ACHN (cell line): ENCODE data around the gene MYBL2.

Experiments
- DNase-seq: peaks from one replicate; pipeline ENCODE4 v3.0.0-alpha.2; 2015
- in situ Hi-C: cut with HindIII; loops from 2 replicates; pipeline ENCODE4 v1.10.0; 2017; ENCODE audit warnings: low sequenced_read_pairs, low pct_ligation_motif_present, low pct_unique_long_range_greater_than_20kb

Gene MYBL2

GRCh38 chr20:43680981-43681380 lies 14.1 kb downstream of the MYBL2 start:
- in situ Hi-C loops, result no loop called here

GRCh38 chr20:43681468-43681942 lies 14.6 kb downstream of the MYBL2 start:
- no peak for DNase-seq
- in situ Hi-C loops, result no loop called here

More at GRCh38 chr20:43680981-43681380, 14.1 kb downstream of the MYBL2 start:
- DNase-seq, result no peak

GRCh38 chr20:43681991-43682410 lies 15.1 kb downstream of the MYBL2 start:
- in situ Hi-C loops, result no loop called here
- DNase-seq, result no peak

- DNase-seq, result no peak
- in situ Hi-C loops, result no loop called here
Observed at GRCh38 chr20:43682446-43682845, 15.5 kb downstream of the MYBL2 start.

GRCh38 chr20:43686820-43687219 lies 19.9 kb downstream of the MYBL2 start:
- in situ Hi-C loops, result no loop called here
- DNase-seq, result no peak

DNA sequence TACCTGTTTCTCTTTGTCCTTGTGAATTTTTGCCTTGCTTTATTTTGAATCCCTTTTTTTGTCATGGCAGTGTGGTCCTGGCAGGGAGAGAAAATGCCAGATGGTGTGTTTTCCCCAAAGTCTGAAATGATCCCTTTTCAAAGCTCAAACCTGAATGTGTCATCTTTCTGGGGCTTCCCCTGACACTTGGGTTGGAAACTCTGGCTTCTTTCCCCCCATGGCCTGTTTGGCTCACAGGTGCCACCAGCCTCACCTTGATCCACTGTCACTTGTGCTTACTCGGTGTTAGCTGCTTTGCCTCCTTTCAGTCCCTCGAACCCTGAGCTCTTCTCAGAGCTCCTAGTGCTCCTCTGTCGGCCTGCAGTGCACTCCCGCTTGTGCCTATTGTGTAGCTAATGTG lies 22.3 kb downstream of the MYBL2 start:
- in situ Hi-C loops, result no loop called here
- no peak for DNase-seq

GRCh38 chr20:43690943-43691598 lies 24.2 kb downstream of the MYBL2 start:
- in situ Hi-C loops, result no loop called here
- DNase-seq, result no peak

DNA sequence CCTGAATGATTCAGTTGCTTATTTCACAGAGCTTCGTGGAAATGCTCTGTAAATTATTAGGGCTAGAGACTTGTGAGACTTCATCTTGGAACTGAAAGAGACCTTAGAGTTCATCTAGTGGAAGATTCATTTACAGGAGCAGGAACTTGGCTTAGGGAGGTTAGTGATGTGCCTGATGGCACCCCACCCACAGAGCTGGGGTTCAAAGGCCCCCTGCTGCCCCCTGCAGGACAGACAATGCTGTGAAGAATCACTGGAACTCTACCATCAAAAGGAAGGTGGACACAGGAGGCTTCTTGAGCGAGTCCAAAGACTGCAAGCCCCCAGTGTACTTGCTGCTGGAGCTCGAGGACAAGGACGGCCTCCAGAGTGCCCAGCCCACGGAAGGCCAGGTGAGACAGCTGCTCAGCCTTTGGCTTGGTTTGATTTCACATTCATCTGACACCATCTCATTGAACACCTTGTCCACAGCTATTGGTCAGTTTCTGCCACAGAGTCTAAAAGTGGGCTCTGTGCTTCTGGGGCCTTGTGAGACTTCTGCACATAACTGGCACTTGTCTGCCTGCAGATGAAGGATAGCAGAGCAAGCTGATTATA lies 25.1 kb downstream of the MYBL2 start:
- in situ Hi-C loops, result no loop called here
- peak; percentile 56 for DNase-seq

- DNase-seq, result no peak
- in situ Hi-C loops, result no loop called here
Observed at GRCh38 chr20:43694763-43695162, 27.8 kb downstream of the MYBL2 start.

DNA sequence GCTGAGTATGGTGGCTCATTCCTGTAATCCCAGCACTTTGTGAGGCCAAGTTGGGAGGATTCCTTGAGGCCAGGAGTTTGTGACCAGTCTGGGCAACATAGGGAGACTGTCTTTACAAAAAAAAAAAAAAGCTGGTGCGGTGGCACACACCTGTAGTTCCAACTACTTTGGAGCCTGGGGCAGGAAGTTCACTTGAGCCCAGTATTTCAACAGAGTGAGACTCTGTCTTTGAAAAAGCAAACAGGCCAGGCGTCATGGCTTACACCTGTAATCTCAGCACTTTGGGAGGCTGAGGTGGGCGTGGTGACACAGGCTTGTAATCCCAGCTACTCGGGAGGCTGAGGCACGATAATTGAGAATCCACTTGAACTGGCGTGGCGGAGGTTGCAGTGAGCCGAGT lies 28.7 kb downstream of the MYBL2 start:
- DNase-seq, result no peak
- in situ Hi-C loops, result no loop called here

DNA sequence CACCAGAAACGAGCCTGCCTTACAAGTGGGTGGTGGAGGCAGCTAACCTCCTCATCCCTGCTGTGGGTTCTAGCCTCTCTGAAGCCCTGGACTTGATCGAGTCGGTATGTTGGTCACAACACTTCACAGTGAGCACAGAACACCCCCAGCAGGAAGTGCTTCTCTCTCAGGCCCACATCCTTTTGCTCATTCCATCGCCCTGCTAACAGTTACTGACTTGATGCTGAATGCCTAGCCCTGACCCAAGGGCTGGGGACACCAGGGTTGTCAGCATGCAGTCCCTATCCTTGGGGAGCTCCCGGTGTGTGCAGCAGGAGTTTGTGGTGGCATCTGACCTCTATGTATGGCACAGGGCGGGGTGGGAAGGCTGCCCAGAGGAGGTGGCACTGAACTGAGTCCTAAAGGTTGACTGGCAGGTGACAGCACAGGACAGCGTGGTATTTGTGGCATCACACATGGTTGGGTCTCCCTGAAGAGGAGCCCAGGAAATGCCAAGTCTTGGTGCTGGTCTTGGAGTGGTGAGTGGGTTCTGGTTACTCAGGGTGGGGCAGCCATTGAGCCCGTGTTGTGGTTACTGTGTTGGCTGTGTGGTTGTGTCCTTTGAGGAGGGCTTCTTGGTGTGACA lies 33.1 kb downstream of the MYBL2 start:
- no peak for DNase-seq
- in situ Hi-C loops, result no loop called here

GRCh38 chr20:43700627-43701026 lies 33.7 kb downstream of the MYBL2 start:
- DNase-seq, result no peak
- in situ Hi-C loops, result no loop called here

GRCh38 chr20:43702502-43702901 lies 35.6 kb downstream of the MYBL2 start:
- no peak for DNase-seq
- in situ Hi-C loops, result no loop called here

GRCh38 chr20:43710370-43711044 lies 43.6 kb downstream of the MYBL2 start:
- DNase-seq, result no peak
- in situ Hi-C loops, result no loop called here

DNA sequence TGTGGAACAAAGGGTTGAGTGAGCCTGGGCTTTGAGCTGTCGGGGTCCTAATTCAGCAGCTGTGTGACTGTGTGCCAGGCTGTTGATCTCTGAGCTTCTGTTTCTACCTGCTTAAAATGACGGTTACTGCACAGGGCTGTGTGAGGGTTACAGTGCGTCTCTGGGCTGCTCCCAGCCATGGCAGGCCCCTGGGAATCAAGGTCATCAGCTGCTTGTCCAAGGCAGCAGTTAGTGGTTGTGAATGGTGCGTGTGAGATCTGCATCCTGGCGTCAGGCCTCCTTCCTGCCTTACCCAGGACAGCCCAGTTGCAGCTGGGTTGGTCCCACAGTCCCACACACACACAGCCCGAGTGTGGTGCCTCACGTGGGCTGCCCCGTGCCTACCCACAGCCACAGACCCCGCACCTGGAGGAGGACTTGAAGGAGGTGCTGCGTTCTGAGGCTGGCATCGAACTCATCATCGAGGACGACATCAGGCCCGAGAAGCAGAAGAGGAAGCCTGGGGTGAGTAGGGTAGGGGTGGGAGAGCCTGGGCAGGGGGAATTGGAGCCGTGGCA lies 44.3 kb downstream of the MYBL2 start:
- no peak for DNase-seq
- in situ Hi-C loops, result no loop called here

- in situ Hi-C loops, result no loop called here
- no peak for DNase-seq
Observed at GRCh38 chr20:43715044-43715443, 48.1 kb downstream of the MYBL2 start.

DNA sequence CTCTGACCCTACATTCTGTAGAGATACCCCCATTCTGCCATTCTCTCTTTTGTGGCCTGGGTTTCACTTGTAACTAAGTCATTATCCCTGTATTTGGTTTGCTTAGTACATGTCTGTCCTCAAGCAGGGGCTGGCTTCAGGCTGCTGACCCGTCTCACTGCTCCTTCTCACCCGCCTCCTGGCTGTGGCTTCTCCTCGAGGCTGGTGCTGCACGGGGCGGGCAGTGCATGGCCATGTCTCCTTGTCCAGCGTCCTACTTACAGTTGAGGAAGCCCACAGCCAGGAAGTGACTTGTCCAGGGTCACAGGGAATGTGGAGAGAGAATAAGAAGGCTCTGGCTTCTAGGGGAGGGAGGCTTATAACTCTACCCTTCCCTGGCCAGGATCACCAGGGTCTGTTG lies 48.6 kb downstream of the MYBL2 start:
- in situ Hi-C loops, result no loop called here
- no peak for DNase-seq

DNA sequence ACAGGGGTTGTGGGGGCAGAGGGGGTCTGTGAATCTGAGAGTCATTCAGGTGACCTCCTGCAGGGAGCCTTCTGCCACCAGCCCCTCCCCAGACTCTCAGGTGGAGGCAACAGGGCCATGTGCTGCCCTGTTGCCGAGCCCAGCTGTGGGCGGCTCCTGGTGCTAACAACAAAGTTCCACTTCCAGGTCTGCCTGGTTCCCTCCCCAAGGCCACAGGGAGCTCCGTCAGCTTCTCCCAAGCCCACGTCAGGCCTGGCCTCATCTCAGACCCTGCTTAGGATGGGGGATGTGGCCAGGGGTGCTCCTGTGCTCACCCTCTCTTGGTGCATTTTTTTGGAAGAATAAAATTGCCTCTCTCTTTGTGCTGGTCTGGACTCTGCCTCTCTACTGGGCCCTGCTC lies 49.2 kb downstream of the MYBL2 start:
- in situ Hi-C loops, result no loop called here
- no peak for DNase-seq
